IPS-15b (cell line): ENCODE measurements around the gene NCOA3.

Experiments
- H3K27me3 ChIP-seq: one replicate; pipeline ENCODE4 v1.6.1; 2013; ENCODE audit warnings: low read length; ENCODE audit not compliant: control insufficient read depth, insufficient read depth
- H3K36me3 ChIP-seq: one replicate; pipeline ENCODE4 v1.6.1; 2013; ENCODE audit warnings: low read length; ENCODE audit not compliant: control insufficient read depth, insufficient read depth
- H3K4me1 ChIP-seq: one replicate; pipeline ENCODE4 v1.6.1; 2013; ENCODE audit warnings: mild to moderate bottlenecking, low read length; ENCODE audit not compliant: control insufficient read depth, insufficient read depth
- H3K4me3 ChIP-seq: one replicate; pipeline ENCODE4 v1.5.1; 2013; ENCODE audit warnings: low read depth, low read length
- H3K9ac ChIP-seq: one replicate; pipeline ENCODE4 v1.6.1; 2013; ENCODE audit warnings: low read depth, mild to moderate bottlenecking, low read length
- H3K9me3 ChIP-seq: one replicate; pipeline ENCODE4 v1.6.1; 2013; ENCODE audit warnings: mild to moderate bottlenecking, low read length; ENCODE audit not compliant: control insufficient read depth, insufficient read depth

The NCOA3 gene

GRCh38 chr20:47534405-47534804, 32.7 kb downstream of the NCOA3 start:
- Histone ChIP-seq H3K27me3 (no peaks in the 10 kb centered on the region), H3K36me3 (no peaks in the 10 kb centered on the region), H3K4me3 (no peak overlapping the region), H3K9me3 (no peaks in the 10 kb centered on the region), H3K9ac (no peak overlapping the region), H3K4me1 (peaks cover 2% of the 10 kb centered on the region)

- H3K27me3 ChIP-seq: no peaks in the 10 kb centered on the region
- H3K36me3 ChIP-seq: no peaks in the 10 kb centered on the region
- H3K4me1 ChIP-seq: peaks cover 2% of the 10 kb centered on the region
These were observed 33.4 kb downstream of the NCOA3 start for GRCh38 chr20:47535088-47535487.

GRCh38 chr20:47535994-47536393, 34.3 kb downstream of the NCOA3 start:
- Histone ChIP-seq H3K9me3 (no peaks in the 10 kb centered on the region), H3K27me3 (no peaks in the 10 kb centered on the region), H3K4me3 (no peak overlapping the region), H3K36me3 (no peaks in the 10 kb centered on the region), H3K4me1 (peaks cover 6% of the 10 kb centered on the region), H3K9ac (no peak overlapping the region)

More at GRCh38 chr20:47535088-47535487, 33.4 kb downstream of the NCOA3 start:
- Histone ChIP-seq H3K9ac (no peak overlapping the region), H3K4me3 (no peak overlapping the region), H3K9me3 (no peaks in the 10 kb centered on the region)

GRCh38 chr20:47540443-47541354, 39.0 kb downstream of the NCOA3 start:
- Histone ChIP-seq H3K4me1 (peaks cover 8% of the 10 kb centered on the region), H3K9me3 (no peaks in the 10 kb centered on the region), H3K4me3 (no peak overlapping the region), H3K9ac (no peak overlapping the region), H3K27me3 (no peaks in the 10 kb centered on the region), H3K36me3 (no peaks in the 10 kb centered on the region)

- no peak overlapping the region for H3K9ac ChIP-seq
- no peak overlapping the region for H3K4me3 ChIP-seq
- no peaks in the 10 kb centered on the region for H3K9me3 ChIP-seq
- H3K27me3 ChIP-seq: no peaks in the 10 kb centered on the region
- peaks cover 8% of the 10 kb centered on the region for H3K4me1 ChIP-seq
- H3K36me3 ChIP-seq: no peaks in the 10 kb centered on the region
These were observed 39.8 kb downstream of the NCOA3 start for GRCh38 chr20:47541355-47541922.

GRCh38 chr20:47543006-47543431, 41.3 kb downstream of the NCOA3 start:
- H3K27me3 ChIP-seq: no peaks in the 10 kb centered on the region
- H3K36me3 ChIP-seq: no peaks in the 10 kb centered on the region
- peaks cover 8% of the 10 kb centered on the region for H3K4me1 ChIP-seq
- no peaks in the 10 kb centered on the region for H3K9me3 ChIP-seq
- H3K4me3 ChIP-seq: no peak overlapping the region
- H3K9ac ChIP-seq: no peak overlapping the region

GRCh38 chr20:47544240-47544639, 42.6 kb downstream of the NCOA3 start:
- Histone ChIP-seq H3K4me1 (peaks cover 8% of the 10 kb centered on the region), H3K4me3 (no peak overlapping the region), H3K36me3 (no peaks in the 10 kb centered on the region), H3K9me3 (no peaks in the 10 kb centered on the region), H3K27me3 (no peaks in the 10 kb centered on the region), H3K9ac (no peak overlapping the region)

GRCh38 chr20:47544852-47545251, 43.2 kb downstream of the NCOA3 start:
- Histone ChIP-seq H3K4me1 (peaks cover 10% of the 10 kb centered on the region), H3K27me3 (no peaks in the 10 kb centered on the region), H3K4me3 (no peak overlapping the region), H3K9ac (no peak overlapping the region), H3K9me3 (no peaks in the 10 kb centered on the region), H3K36me3 (no peaks in the 10 kb centered on the region)

- no peaks in the 10 kb centered on the region for H3K9me3 ChIP-seq
- peaks cover 12% of the 10 kb centered on the region for H3K4me1 ChIP-seq
- H3K36me3 ChIP-seq: no peaks in the 10 kb centered on the region
These were observed 43.8 kb downstream of the NCOA3 start for GRCh38 chr20:47545499-47545898.

GRCh38 chr20:47546184-47547033, 44.7 kb downstream of the NCOA3 start:
- no peaks in the 10 kb centered on the region for H3K9me3 ChIP-seq
- H3K36me3 ChIP-seq: no peaks in the 10 kb centered on the region
- H3K4me1 ChIP-seq: peaks cover 15% of the 10 kb centered on the region
- no peak overlapping the region for H3K9ac ChIP-seq
- no peak overlapping the region for H3K4me3 ChIP-seq
- no peaks in the 10 kb centered on the region for H3K27me3 ChIP-seq

More at GRCh38 chr20:47545499-47545898, 43.8 kb downstream of the NCOA3 start:
- no peak overlapping the region for H3K4me3 ChIP-seq
- no peaks in the 10 kb centered on the region for H3K27me3 ChIP-seq
- H3K9ac ChIP-seq: no peak overlapping the region

- peaks cover 11% of the 10 kb centered on the region for H3K4me1 ChIP-seq
- no peaks in the 10 kb centered on the region for H3K9me3 ChIP-seq
- H3K4me3 ChIP-seq: no peak overlapping the region
- no peaks in the 10 kb centered on the region for H3K27me3 ChIP-seq
- no peak overlapping the region for H3K9ac ChIP-seq
- no peaks in the 10 kb centered on the region for H3K36me3 ChIP-seq
These were observed 45.3 kb downstream of the NCOA3 start for GRCh38 chr20:47547034-47547387.
